NB4 (cell line): ENCODE measurements around the gene DUSP16.

Experiments
- DNase-seq: peaks from one replicate; pipeline ENCODE4 v3.0.0; 2010; ENCODE audit warnings: low read depth
- H3K4me3 ChIP-seq: one replicate; pipeline ENCODE4 v1.5.1; 2011; ENCODE audit warnings: mild to moderate bottlenecking, low read depth, low read length, moderate library complexity
- CTCF ChIP-seq: IDR thresholded peaks from one replicate; pipeline ENCODE4 v1.5.1; 2012; ENCODE audit warnings: low read depth, low read length
- MAX ChIP-seq: IDR thresholded peaks from 2 replicates; pipeline ENCODE4 v1.6.1; 2011; ENCODE audit warnings: low read depth, low read length
- MYC ChIP-seq: IDR thresholded peaks from 2 replicates; pipeline ENCODE4 v1.6.1; 2011; ENCODE audit warnings: low read depth, low read length
- POLR2A ChIP-seq: IDR thresholded peaks from 2 replicates; pipeline ENCODE4 v1.6.1; 2011; ENCODE audit warnings: mild to moderate bottlenecking; ENCODE audit not compliant: insufficient read length; ENCODE audit errors: extremely low read depth

The DUSP16 gene

GRCh38 chr12:12445165-12445881 lies 117.3 kb downstream of the DUSP16 start:
- no peak for TF ChIP-seq MYC
- no peak for TF ChIP-seq MAX
- TF ChIP-seq CTCF: no peak
- H3K4me3 ChIP-seq: no peak overlapping the region
- DNase-seq: no peak

DNA sequence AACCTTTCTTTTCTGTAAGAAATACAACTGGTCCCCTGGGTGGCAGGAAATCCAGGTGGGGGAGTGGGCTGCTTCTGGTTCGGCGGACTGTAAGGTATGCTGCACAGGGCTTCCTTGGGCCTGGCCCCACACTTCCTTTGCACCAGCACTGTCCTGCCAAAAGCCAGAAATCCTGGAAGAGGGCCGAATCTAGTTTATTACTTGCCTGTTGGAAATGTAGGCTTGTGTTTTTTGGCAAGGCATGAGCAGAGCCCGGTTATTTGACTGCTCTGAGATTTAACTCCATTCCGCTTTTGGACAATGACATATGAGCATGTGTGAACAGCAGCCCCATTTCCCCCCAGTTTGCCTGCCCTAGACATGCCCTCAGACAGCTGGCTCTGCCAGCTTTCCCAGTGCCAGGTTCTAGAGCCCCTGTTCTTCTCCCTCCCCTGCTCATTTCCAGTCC lies 119.2 kb downstream of the DUSP16 start:
- DNase-seq: no peak
- no peak overlapping the region for H3K4me3 ChIP-seq
- no peak for TF ChIP-seq MAX
- TF ChIP-seq POLR2A: no peak
- no peak for TF ChIP-seq CTCF
- no peak for TF ChIP-seq MYC

- TF ChIP-seq POLR2A: no peak
- peak; percentile 33 for DNase-seq
These were observed 120.1 kb downstream of the DUSP16 start for GRCh38 chr12:12442548-12443071.

GRCh38 chr12:12441843-12442461 lies 120.7 kb downstream of the DUSP16 start:
- H3K4me3 ChIP-seq: no peak overlapping the region
- peak; percentile 49 for DNase-seq

More at GRCh38 chr12:12442548-12443071, 120.1 kb downstream of the DUSP16 start:
- no peak overlapping the region for H3K4me3 ChIP-seq

DNA sequence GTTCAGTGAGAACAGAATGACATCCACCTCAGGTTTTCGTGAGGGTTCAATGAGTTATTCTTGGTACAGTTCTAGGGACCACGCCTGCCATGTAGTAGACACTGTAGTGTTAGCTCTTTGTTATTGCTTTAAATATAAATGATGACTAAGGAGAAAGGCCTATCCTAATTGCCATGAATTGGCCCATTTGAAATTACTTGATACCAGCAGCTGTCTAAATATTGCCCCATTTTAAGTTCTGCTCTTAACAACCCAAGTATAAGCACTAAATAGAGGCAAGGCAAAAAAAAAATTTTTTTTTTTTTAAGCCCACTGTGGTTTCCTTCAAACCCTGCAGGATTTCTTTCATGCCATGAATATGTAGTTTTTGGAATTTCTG lies 121.2 kb downstream of the DUSP16 start:
- no peak for DNase-seq
- TF ChIP-seq MYC (no peak), MAX (no peak)
- no peak overlapping the region for H3K4me3 ChIP-seq

More at GRCh38 chr12:12441843-12442461, 120.7 kb downstream of the DUSP16 start:
- TF ChIP-seq POLR2A (no peak), MAX (no peak), MYC (no peak), CTCF (no peak)

DNA sequence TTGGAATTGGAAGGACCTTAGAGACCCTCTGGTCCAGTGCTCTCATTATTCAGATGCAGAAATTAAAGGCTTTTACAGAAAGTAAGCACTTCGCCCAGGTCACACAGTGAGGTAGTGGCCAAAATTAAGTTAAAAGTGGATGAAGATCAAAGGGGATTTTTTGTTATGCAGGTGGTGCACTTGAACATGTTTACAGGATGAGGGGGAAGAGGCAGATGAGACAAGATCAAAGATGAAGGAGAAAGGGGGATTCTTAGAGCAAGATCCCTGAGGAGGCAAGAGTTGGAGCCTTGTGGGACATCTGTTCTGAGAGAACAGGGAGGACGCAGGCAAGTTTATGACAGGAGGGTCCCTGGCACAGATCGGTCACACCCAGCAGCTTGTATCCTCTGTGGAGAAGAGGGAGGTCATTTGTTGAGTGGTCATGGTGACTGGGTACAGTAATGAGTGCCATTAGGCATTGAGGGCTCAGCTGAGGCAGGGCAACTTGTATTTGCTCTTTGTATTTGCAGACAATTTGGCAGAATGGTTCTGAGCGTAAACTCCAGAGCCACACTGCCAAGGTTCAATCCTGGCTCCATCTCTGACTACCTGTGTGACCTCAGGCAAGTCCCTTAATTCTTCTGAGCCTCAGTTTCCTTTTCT lies 121.8 kb downstream of the DUSP16 start:
- H3K4me3 ChIP-seq: no peak overlapping the region
- DNase-seq: no peak
- no peak for TF ChIP-seq CTCF
- TF ChIP-seq MAX: no peak
- no peak for TF ChIP-seq MYC
- no peak for TF ChIP-seq POLR2A
